Panc1 (cell line): ENCODE measurements around the gene WDR6. TPM values are rescaled to one million over a fixed set of nuclear protein-coding genes. Genes with fewer than 3 reads are reported as not detected.

ENCODE experiments used
- ATAC-seq: fragments of 200-7000 bp; cut with Tn5 transposase; 2 replicates; pipeline ENCODE4 v1.9.1; 2020; ENCODE audit warnings: mild to moderate bottlenecking, moderate library complexity
- BruUV-seq: library from RNA; stranded (reverse); fragments of 400-500 nt; replicated peaks from 2 replicates; lab custom pipeline; 2021; lab: Mats Ljungman, UMichigan
- CTCF ChIA-PET: fragments of 300-600 bp; sonication (Branson Sonifier 250); formaldehyde crosslinking; loops from one replicate; lab custom pipeline; 2022; ENCODE audit warnings: antibody characterized with exemption; lab: Charles Lee
- POLR2A ChIA-PET: fragments of 300-600 bp; sonication (Branson Sonifier 250); formaldehyde crosslinking; loops from one replicate; lab custom pipeline; 2022; ENCODE audit warnings: antibody characterized with exemption; lab: Charles Lee
- DNase-seq: peaks from one replicate; pipeline ENCODE4 v3.0.0-alpha.2; 2010; ENCODE audit warnings: low read depth, low spot score
- H3K27ac ChIP-seq: 2 replicates; pipeline ENCODE4 v1.5.1; 2011; ENCODE audit warnings: mild to moderate bottlenecking, low read length, inconsistent platforms
- H3K27me3 ChIP-seq: fragments of 200-500 bp; sonication (Bioruptor generic); 2 replicates; pipeline ENCODE4 v1.6.0; 2014; ENCODE audit warnings: low read length, inconsistent platforms; ENCODE audit not compliant: control insufficient read depth, insufficient read depth
- H3K36me3 ChIP-seq: fragments of 200-500 bp; sonication (Bioruptor generic); 2 replicates; pipeline ENCODE4 v1.5.1; 2014; ENCODE audit warnings: inconsistent platforms, mild to moderate bottlenecking, low read length, moderate library complexity; ENCODE audit not compliant: control insufficient read depth, insufficient read depth
- H3K4me1 ChIP-seq: 2 replicates; pipeline ENCODE4 v1.5.1; 2011; ENCODE audit warnings: inconsistent platforms, mild to moderate bottlenecking, low read length, moderate library complexity; ENCODE audit not compliant: control insufficient read depth, insufficient read depth
- H3K4me3 ChIP-seq, 2 experiments: 2 replicates each; pipeline ENCODE4 v1.5.1; 2011 to 2012; ENCODE audit warnings: low read depth in 2 of 2, low read length in 2 of 2, mild to moderate bottlenecking in 2 of 2, inconsistent platforms in 1 of 2, moderate library complexity in 1 of 2
- H3K9me3 ChIP-seq: fragments of 200-500 bp; sonication (Bioruptor generic); 2 replicates; pipeline ENCODE4 v1.5.1; 2014; ENCODE audit warnings: low read depth, mild to moderate bottlenecking, inconsistent platforms, low read length, moderate library complexity; ENCODE audit not compliant: control insufficient read depth, insufficient read depth
- CTCF ChIP-seq: fragments of 450-650 bp; IDR thresholded peaks from 2 replicates; pipeline ENCODE4 v1.5.1; 2017; ENCODE audit warnings: mild to moderate bottlenecking
- POLR2AphosphoS5 ChIP-seq: IDR thresholded peaks from 2 replicates; pipeline ENCODE4 v1.6.1; 2012; ENCODE audit warnings: mild to moderate bottlenecking, low read depth, low read length, moderate library complexity
- REST ChIP-seq, 2 experiments: IDR thresholded peaks; 2 replicates each; pipeline ENCODE4 v1.6.1; 2011 to 2012; ENCODE audit warnings: low read depth in 2 of 2, control low read depth in 1 of 2, low read length in 1 of 2, mild to moderate bottlenecking in 1 of 2, moderate library complexity in 1 of 2; ENCODE audit not compliant: insufficient read depth in 1 of 2
- SIN3A ChIP-seq: IDR thresholded peaks from 2 replicates; pipeline ENCODE4 v1.6.1; 2012; ENCODE audit warnings: low read depth, mild to moderate bottlenecking, low read length, moderate library complexity, borderline replicate concordance; ENCODE audit not compliant: insufficient read depth
- TCF7L2 ChIP-seq: IDR thresholded peaks from 2 replicates; pipeline ENCODE4 v1.6.1; 2011; ENCODE audit warnings: mild to moderate bottlenecking, low read depth, low read length, inconsistent platforms
- in situ Hi-C: cut with HindIII; loops from 2 replicates; pipeline ENCODE4 v1.10.0; 2016; ENCODE audit warnings: low sequenced_read_pairs, low pct_unique_long_range_greater_than_20kb
- intact Hi-C: fragments of 100-400 bp; cut with micrococcal nuclease; formaldehyde crosslinking; loops from one replicate; pipeline ENCODE4 v1.10.0; 2022; ENCODE audit not compliant: unreplicated experiment
- total RNA-seq: library from RNA; stranded (reverse); gene quantifications from one replicate; pipeline ENCODE4 v1.2.1, GENCODE V29; 2021; ENCODE audit not compliant: unreplicated experiment

WDR6 gene
- total RNA-seq, 1 experiment from 2014 or later = 142 TPM

- no peak for TF ChIP-seq SIN3A
- TF ChIP-seq REST (IDR thresholded peaks at IDR 0.05; ENCODE audit: insufficient read depth in 1 of 2, low read depth in 2 of 2, low read length in 1 of 2) = no peak
- TF ChIP-seq CTCF = no peak
- no peak for TF ChIP-seq TCF7L2
- TF ChIP-seq POLR2AphosphoS5 = peak; percentile 60
- ChIA-PET POLR2A (interaction anchor here (0.5 to 0.6 kb wide), 2 partner anchors 12 to 71 kb away, joined by 7 to 13 read pairs; no protein-coding TSS in a partner anchor), CTCF (interaction anchor here (0.6 kb wide), 1 partner anchor 484 kb away, joined by 5 read pairs; no protein-coding TSS in a partner anchor)
- ATAC-seq = no peak
- no TSS peak for BruUV-seq
- Histone ChIP-seq H3K4me1 (peaks cover 34% of the 10 kb centered on the region), H3K9me3 (no peaks in the 10 kb centered on the region), H3K27ac (no peak overlapping the region), H3K4me3 (no peak overlapping the region), H3K27me3 (no peaks in the 10 kb centered on the region), H3K36me3 (peaks cover 9% of the 10 kb centered on the region)
- in situ Hi-C loops (no loop called here), intact Hi-C loops (no loop called here)
- DNase-seq = no peak
These were observed 18.8 kb downstream of the WDR6 start for GRCh38 chr3:49025793-49026520.

- no TSS peak for BruUV-seq
- H3K36me3 ChIP-seq = peaks cover 10% of the 10 kb centered on the region
- TF ChIP-seq CTCF (no peak), REST (IDR thresholded peaks at IDR 0.05; ENCODE audit: insufficient read depth in 1 of 2, low read depth in 2 of 2, low read length in 1 of 2) (no peak), POLR2AphosphoS5 (no peak; the same call in none of the 2 replicates), SIN3A (no peak), TCF7L2 (no peak)
- H3K9me3 ChIP-seq = no peaks in the 10 kb centered on the region
- H3K4me1 ChIP-seq = peaks cover 34% of the 10 kb centered on the region
- H3K27ac ChIP-seq = no peak overlapping the region
- ChIA-PET POLR2A (interaction anchor here (0.6 kb wide), 1 partner anchor 70 kb away, joined by 13 read pairs; no protein-coding TSS in a partner anchor), CTCF (interaction anchor here (0.5 kb wide), 1 partner anchor 38 kb away, joined by 4 read pairs; no protein-coding TSS in a partner anchor)
- H3K27me3 ChIP-seq = no peaks in the 10 kb centered on the region
- DNase-seq (no peak), ATAC-seq (no peak)
- in situ Hi-C loops (no loop called here), intact Hi-C loops (no loop called here)
- no peak overlapping the region for H3K4me3 ChIP-seq
These were observed 19.3 kb downstream of the WDR6 start for GRCh38 chr3:49026536-49026935.
